Measurements from ENCODE around the gene ZNF90.

GRCh38 chr19:20165971-20166592 is 88.3 kb downstream of the ZNF90 start:
- no peak for TF ChIP-seq CTCF (IDR thresholded peaks at IDR 0.05)
- no peak for TF ChIP-seq POLR2A (IDR thresholded peaks at IDR 0.05)
